DMS 273 treated with DMSO at 0.1 percent for 48 hours (cell line): ENCODE measurements around the gene HAX1.
"Not testable (repeated sequence)": the region's sequence is repeated elsewhere in the genome, so short reads cannot be mapped to it uniquely, and the experiment has no call there.

ENCODE experiments used
- DNase-seq: peaks from one replicate; lab custom pipeline; 2025; lab: John Stamatoyannopoulos, UW

The HAX1 gene

GRCh38 chr1:154272217-154272998 lies at the start of gene HAX1:
HAX1 (plus strand) TSS chr1:154272629; CDS start chr1:154272724, 95 bp downstream.
- DNase-seq = peak; percentile 92

- DNase-seq = no peak
Observed at GRCh38 chr1:154222918-154223317, 49.5 kb upstream of the HAX1 start.

GRCh38 chr1:154223621-154224020 lies 48.8 kb upstream of the HAX1 start:
- DNase-seq = no peak

- DNase-seq = no peak
Observed at GRCh38 chr1:154225370-154225769, 47.1 kb upstream of the HAX1 start.

- not testable (repeated sequence) for DNase-seq
Observed at GRCh38 chr1:154231112-154231511, 41.3 kb upstream of the HAX1 start.

- DNase-seq = not testable (repeated sequence)
Observed at GRCh38 chr1:154233127-154233526, 39.3 kb upstream of the HAX1 start.

- no peak for DNase-seq
Observed at GRCh38 chr1:154236855-154237254, 35.6 kb upstream of the HAX1 start.

- no peak for DNase-seq
Observed at GRCh38 chr1:154237435-154237834, 35.0 kb upstream of the HAX1 start.

GRCh38 chr1:154237880-154238506 lies 34.4 kb upstream of the HAX1 start:
- no peak for DNase-seq

- no peak for DNase-seq
Observed at GRCh38 chr1:154239491-154239890, 32.9 kb upstream of the HAX1 start.

- DNase-seq = no peak
Observed at GRCh38 chr1:154240294-154240833, 32.1 kb upstream of the HAX1 start.

GRCh38 chr1:154241703-154242351 lies 30.6 kb upstream of the HAX1 start:
- no peak for DNase-seq

- DNase-seq = no peak
Observed at GRCh38 chr1:154253671-154254070, 18.8 kb upstream of the HAX1 start.

- DNase-seq = no peak
Observed at GRCh38 chr1:154256686-154257085, 15.7 kb upstream of the HAX1 start.

- no peak for DNase-seq
Observed at GRCh38 chr1:154258784-154259183, 13.6 kb upstream of the HAX1 start.

GRCh38 chr1:154260127-154260526 lies 12.3 kb upstream of the HAX1 start:
- DNase-seq = no peak

- no peak for DNase-seq
Observed at GRCh38 chr1:154263465-154264332, 8.7 kb upstream of the HAX1 start.

- no peak for DNase-seq
Observed at GRCh38 chr1:154264454-154264853, 8.0 kb upstream of the HAX1 start.

- DNase-seq = no peak
Observed at GRCh38 chr1:154265586-154265985, 6.8 kb upstream of the HAX1 start.

- DNase-seq = no peak
Observed at GRCh38 chr1:154270833-154271232, 1.6 kb upstream of the HAX1 start.

- no peak for DNase-seq
Observed at GRCh38 chr1:154272999-154273563, 652 bp downstream of the HAX1 start.
